A673 (cell line): ENCODE data around the gene GSTO2.

Source experiments
- EZH2 ChIP-seq: fragments of 200-600 bp; sonication (generic); IDR thresholded peaks from 2 replicates; pipeline ENCODE4 v1.6.1; 2017; ENCODE audit warnings: borderline replicate concordance, low read depth, mild to moderate bottlenecking, mixed read lengths, antibody characterized with exemption, low read length; ENCODE audit not compliant: poor library complexity, severe bottlenecking
- TF ChIP-seq, protein P1 (sequence below): fragments of 300-800, 200-600 bp; sonication (generic); conservative IDR thresholded peaks from 2 replicates; pipeline ENCODE4 v1.5.1; 2017; ENCODE audit warnings: low read depth, mild to moderate bottlenecking, antibody characterized with exemption, low read length, moderate library complexity, mixed read lengths

GRCh38 chr10:104325436-104326435 lies 56.8 kb downstream of the GSTO2 start:
- TF ChIP-seq, protein P1, sequence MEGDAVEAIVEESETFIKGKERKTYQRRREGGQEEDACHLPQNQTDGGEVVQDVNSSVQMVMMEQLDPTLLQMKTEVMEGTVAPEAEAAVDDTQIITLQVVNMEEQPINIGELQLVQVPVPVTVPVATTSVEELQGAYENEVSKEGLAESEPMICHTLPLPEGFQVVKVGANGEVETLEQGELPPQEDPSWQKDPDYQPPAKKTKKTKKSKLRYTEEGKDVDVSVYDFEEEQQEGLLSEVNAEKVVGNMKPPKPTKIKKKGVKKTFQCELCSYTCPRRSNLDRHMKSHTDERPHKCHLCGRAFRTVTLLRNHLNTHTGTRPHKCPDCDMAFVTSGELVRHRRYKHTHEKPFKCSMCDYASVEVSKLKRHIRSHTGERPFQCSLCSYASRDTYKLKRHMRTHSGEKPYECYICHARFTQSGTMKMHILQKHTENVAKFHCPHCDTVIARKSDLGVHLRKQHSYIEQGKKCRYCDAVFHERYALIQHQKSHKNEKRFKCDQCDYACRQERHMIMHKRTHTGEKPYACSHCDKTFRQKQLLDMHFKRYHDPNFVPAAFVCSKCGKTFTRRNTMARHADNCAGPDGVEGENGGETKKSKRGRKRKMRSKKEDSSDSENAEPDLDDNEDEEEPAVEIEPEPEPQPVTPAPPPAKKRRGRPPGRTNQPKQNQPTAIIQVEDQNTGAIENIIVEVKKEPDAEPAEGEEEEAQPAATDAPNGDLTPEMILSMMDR, result no peak
- no peak for TF ChIP-seq EZH2
